Measurements from ENCODE around the gene CCDC107. TPM values are rescaled to one million over a fixed set of nuclear protein-coding genes. Genes with fewer than 3 reads are reported as not detected.
A peak's percentile ranks its signal among the peaks of the same experiment; 100 is the strongest.
"Not testable (repeated sequence)": the region's sequence is repeated elsewhere in the genome, so short reads cannot be mapped to it uniquely, and the experiment has no call there.

The CCDC107 gene
- total and polyA plus RNA-seq, 9 of the 15 experiments (the other 6 are each of a cell fraction or from before 2014, with no cell fraction given), result 0.35 to 11.3 (median 6.9) TPM; not detected in 1

DNA sequence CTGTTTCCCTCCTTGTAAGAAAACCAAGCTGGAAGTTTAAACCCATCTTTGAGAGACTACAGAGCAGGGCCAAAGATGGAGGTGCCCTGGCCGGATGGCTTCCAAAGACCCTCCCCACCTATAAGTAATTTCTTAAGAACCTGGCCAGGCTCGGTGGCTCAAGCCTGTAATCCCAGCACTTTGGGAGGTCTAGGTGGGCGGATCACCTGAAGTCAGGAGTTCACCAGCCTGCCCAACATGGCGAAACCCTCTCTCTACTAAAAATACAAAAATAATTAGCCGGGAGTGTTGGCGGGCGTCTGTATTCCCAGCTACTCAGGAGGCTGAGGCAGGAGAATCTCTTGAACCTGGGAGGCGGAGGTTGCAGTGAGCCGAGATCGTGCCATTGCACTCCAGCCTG is 12.4 kb upstream of the CCDC107 start:
- H2AFZ ChIP-seq (ENCODE audit: low read depth, low read length), result peak overlapping the region; percentile 96; the same call in 1 of the 2 replicates
- intact Hi-C loops (cut with micrococcal nuclease), result loop anchor here (5.0 kb wide), 1 partner anchor 237 kb away; no protein-coding TSS in a partner anchor
- 80% methylated on average over 6 of the region's 10 CpGs for WGBS (ENCODE audit: insufficient coverage, low coverage, missing lambda C conversion rate)

DNA sequence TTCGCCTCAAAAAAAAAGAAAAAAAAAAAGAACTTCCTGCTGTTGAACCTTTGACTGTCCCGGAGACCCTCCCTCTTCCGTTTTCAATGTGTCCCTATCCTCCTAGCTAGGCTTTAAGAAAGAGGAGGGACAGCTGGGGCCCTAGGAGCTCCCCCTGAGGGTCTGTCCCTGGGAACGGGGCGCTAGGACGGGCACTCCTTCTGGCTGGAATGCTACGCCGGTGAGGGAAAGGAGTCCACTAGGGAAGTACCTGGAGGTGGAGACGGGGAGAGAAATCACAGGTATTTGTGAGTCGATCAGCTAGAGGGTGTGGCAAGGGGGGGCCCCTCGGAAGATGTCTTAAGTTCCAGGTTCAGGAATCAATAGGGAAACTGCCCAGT is 11.9 kb upstream of the CCDC107 start:
- H3K36me3 ChIP-seq (ENCODE audit: control insufficient read depth, insufficient read depth, low read length), result no peaks in the 10 kb centered on the region
- no peaks in the 10 kb centered on the region for H3K79me2 ChIP-seq (ENCODE audit: control insufficient read depth, insufficient read depth, low read length)
- in situ Hi-C loops (cut with MboI), result loop anchor here (5.0 kb wide), 1 partner anchor 39 kb away; the partner anchor contains the start of gene TESK1
- H3K9ac ChIP-seq (ENCODE audit: insufficient read depth in 1 of 2, low read depth in 2 of 2, low read length in 2 of 2), result peak overlapping the region; percentile 75 to 91; a peak in 3 of 4 replicates
- no peaks in the 10 kb centered on the region for H3K9me3 ChIP-seq (replicated peaks; ENCODE audit: control insufficient read depth, insufficient read depth, low read depth, low read length)
- BruUV-seq (replicated peaks), result TSS peak; percentile 66
- DNase-seq (ENCODE audit: extremely low read depth in 1 of 4, low spot score in 3 of 4) (peak in 3 of 4 experiments; percentile 23 to 35 (median 27)), FAIRE-seq (no peak), ATAC-seq (no peak; the same call in 2 of the 3 replicates)
- peak overlapping the region; percentile 64; the same call in 2 of the 3 replicates for H3K27ac ChIP-seq (ENCODE audit: extremely low read depth, low read depth, low read length)
- intact Hi-C loops (cut with micrococcal nuclease), result loop anchor here (5.0 kb wide), 1 partner anchor 236 kb away; no protein-coding TSS in a partner anchor
- peaks cover 31 to 32% of the 10 kb centered on the region in 2 experiments for H3K4me1 ChIP-seq (replicated peaks in 1 of 2; ENCODE audit: control insufficient read depth in 2 of 2, insufficient read depth in 2 of 2, low read length in 2 of 2)
- H3K9me1 ChIP-seq (ENCODE audit: control insufficient read depth, insufficient read depth, low read length), result no peaks in the 10 kb centered on the region
- peak overlapping the region; percentile 96 for H2AFZ ChIP-seq (ENCODE audit: low read depth, low read length)
- peak overlapping the region; percentile 84 for H3K4me2 ChIP-seq (ENCODE audit: insufficient read depth, low read length)
- no peaks in the 10 kb centered on the region for H4K20me1 ChIP-seq (replicated peaks; ENCODE audit: control insufficient read depth, insufficient read depth, low read length)
- 12% methylated on average over 6 of the region's 11 CpGs for WGBS (ENCODE audit: insufficient coverage, low coverage, missing lambda C conversion rate)
- H3K4me3 ChIP-seq, result peak overlapping the region; percentile 49
- no peaks in the 10 kb centered on the region for H3K27me3 ChIP-seq (ENCODE audit: control insufficient read depth in 2 of 2, insufficient read depth in 2 of 2, low read length in 2 of 2)
- ChIA-PET POLR2A (interaction anchor here (0.5 to 2.7 kb wide), 4 partner anchors 11 to 595 kb away, joined by 3 to 14 read pairs (median 3); partner anchors contain the start of genes CCDC107 and RMRP), CTCF (ENCODE audit: low intra/inter-chr PET ratio) (interaction anchor here (0.6 to 1.3 kb wide), 2 partner anchors 113 to 180 kb away, joined by 3 to 5 read pairs; no protein-coding TSS in a partner anchor)
- TF ChIP-seq ZNF444 (CRISPR knock-in tag; IDR thresholded peaks at IDR 0.05) (no peak), PCBP2 (IDR thresholded peaks at IDR 0.05; ENCODE audit: low read depth, low read length, poor library complexity, severe bottlenecking) (no peak)
- TF ChIP-seq, protein P1, sequence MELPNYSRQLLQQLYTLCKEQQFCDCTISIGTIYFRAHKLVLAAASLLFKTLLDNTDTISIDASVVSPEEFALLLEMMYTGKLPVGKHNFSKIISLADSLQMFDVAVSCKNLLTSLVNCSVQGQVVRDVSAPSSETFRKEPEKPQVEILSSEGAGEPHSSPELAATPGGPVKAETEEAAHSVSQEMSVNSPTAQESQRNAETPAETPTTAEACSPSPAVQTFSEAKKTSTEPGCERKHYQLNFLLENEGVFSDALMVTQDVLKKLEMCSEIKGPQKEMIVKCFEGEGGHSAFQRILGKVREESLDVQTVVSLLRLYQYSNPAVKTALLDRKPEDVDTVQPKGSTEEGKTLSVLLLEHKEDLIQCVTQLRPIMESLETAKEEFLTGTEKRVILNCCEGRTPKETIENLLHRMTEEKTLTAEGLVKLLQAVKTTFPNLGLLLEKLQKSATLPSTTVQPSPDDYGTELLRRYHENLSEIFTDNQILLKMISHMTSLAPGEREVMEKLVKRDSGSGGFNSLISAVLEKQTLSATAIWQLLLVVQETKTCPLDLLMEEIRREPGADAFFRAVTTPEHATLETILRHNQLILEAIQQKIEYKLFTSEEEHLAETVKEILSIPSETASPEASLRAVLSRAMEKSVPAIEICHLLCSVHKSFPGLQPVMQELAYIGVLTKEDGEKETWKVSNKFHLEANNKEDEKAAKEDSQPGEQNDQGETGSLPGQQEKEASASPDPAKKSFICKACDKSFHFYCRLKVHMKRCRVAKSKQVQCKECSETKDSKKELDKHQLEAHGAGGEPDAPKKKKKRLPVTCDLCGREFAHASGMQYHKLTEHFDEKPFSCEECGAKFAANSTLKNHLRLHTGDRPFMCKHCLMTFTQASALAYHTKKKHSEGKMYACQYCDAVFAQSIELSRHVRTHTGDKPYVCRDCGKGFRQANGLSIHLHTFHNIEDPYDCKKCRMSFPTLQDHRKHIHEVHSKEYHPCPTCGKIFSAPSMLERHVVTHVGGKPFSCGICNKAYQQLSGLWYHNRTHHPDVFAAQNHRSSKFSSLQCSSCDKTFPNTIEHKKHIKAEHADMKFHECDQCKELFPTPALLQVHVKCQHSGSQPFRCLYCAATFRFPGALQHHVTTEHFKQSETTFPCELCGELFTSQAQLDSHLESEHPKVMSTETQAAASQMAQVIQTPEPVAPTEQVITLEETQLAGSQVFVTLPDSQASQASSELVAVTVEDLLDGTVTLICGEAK (IDR thresholded peaks at IDR 0.05), result no peak
- TF ChIP-seq, protein P1 (CRISPR knock-in tag; IDR thresholded peaks at IDR 0.05), result no peak

More for the DNA sequence above, 12.4 kb upstream of the CCDC107 start:
- ChIA-PET POLR2A (interaction anchor here (0.5 to 2.7 kb wide), 5 partner anchors 11 to 594 kb away, joined by 3 to 14 read pairs (median 3); partner anchors contain the start of genes CCDC107 and RMRP), CTCF (ENCODE audit: low intra/inter-chr PET ratio) (interaction anchor here (1.3 kb wide), 1 partner anchor 180 kb away, joined by 5 read pairs; no protein-coding TSS in a partner anchor)
- Histone ChIP-seq H3K4me3 (peak overlapping the region; percentile 49), H3K4me2 (ENCODE audit: insufficient read depth, low read length) (0 out of 2 replicates have a peak overlapping the region, but pooled peaks have one; percentile 84), H3K4me1 (replicated peaks in 1 of 2; ENCODE audit: control insufficient read depth in 2 of 2, insufficient read depth in 2 of 2, low read length in 2 of 2) (peaks cover 29 to 31% of the 10 kb centered on the region in 2 experiments)
- not testable (repeated sequence) for BruUV-seq (replicated peaks); H4K20me1 ChIP-seq (replicated peaks; ENCODE audit: control insufficient read depth, insufficient read depth, low read length); H3K27me3 ChIP-seq (ENCODE audit: control insufficient read depth in 2 of 2, insufficient read depth in 2 of 2, low read length in 2 of 2); FAIRE-seq; H3K36me3 ChIP-seq (ENCODE audit: control insufficient read depth, insufficient read depth, low read length); DNase-seq (ENCODE audit: extremely low read depth in 1 of 4, low spot score in 3 of 4); H3K9me1 ChIP-seq (ENCODE audit: control insufficient read depth, insufficient read depth, low read length); H3K9ac ChIP-seq (ENCODE audit: insufficient read depth in 1 of 2, low read depth in 2 of 2, low read length in 2 of 2); H3K79me2 ChIP-seq (ENCODE audit: control insufficient read depth, insufficient read depth, low read length); H3K9me3 ChIP-seq (replicated peaks; ENCODE audit: control insufficient read depth, insufficient read depth, low read depth, low read length); ATAC-seq; H3K27ac ChIP-seq (ENCODE audit: extremely low read depth, low read depth, low read length)
- in situ Hi-C loops (cut with MboI), result loop anchor here (5.0 kb wide), 1 partner anchor 38 kb away; the partner anchor contains the start of gene TESK1

Measured in K562 (cell line).